AG09309 (cell line): ENCODE measurements around the gene SETBP1.

Source experiments
- DNase-seq: peaks from one replicate; pipeline ENCODE4 v3.0.0-alpha.2; 2010; ENCODE audit warnings: low read depth
- H3K4me3 ChIP-seq: 2 replicates; pipeline ENCODE4 v1.5.1; 2011; ENCODE audit warnings: mild to moderate bottlenecking, low read depth, low read length, moderate library complexity; ENCODE audit not compliant: control insufficient read depth
- CTCF ChIP-seq: IDR thresholded peaks from 2 replicates; pipeline ENCODE4 v1.5.1; 2011; ENCODE audit warnings: mild to moderate bottlenecking, low read depth, low read length, inconsistent platforms; ENCODE audit not compliant: insufficient read depth, control insufficient read depth; ENCODE audit errors: missing control alignments

The SETBP1 gene

GRCh38 chr18:44960580-44960979 is 279.9 kb downstream of the SETBP1 start:
- no peak for TF ChIP-seq CTCF
- no peak for DNase-seq
- no peak overlapping the region for H3K4me3 ChIP-seq

DNA sequence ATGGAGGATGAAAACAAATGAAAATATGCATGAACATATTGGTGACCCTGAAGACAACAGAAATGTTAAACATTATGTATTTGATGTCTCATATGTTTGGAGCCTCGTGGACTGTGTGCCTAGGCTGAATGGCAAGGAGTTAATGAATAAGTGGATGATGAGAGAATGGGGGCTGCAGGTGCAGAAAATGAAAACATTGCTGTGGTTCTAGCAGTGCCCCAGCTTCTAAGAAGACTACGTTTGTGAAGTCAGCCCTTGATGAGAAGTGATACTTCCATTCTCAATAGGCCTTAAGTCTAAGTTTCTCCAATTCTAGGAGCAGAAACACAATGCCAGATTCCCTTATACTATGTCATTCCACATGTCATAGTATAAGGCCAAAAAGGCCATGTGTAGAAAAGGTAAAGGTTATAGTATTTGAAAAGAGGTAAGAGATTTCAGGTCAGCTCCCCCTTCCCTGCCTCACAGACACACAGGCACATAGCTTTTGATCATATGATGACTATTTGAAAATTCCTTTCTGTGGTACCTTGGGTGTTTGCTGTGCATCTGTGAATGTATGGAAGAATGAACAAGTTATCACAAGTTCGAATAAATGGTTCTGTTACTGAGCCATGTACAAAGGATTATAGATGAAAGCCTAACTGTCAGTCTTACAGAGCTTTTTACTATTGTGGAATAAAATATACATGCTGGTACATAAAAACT is 280.8 kb downstream of the SETBP1 start:
- TF ChIP-seq CTCF = no peak
- H3K4me3 ChIP-seq = no peak overlapping the region
- no peak for DNase-seq

DNA sequence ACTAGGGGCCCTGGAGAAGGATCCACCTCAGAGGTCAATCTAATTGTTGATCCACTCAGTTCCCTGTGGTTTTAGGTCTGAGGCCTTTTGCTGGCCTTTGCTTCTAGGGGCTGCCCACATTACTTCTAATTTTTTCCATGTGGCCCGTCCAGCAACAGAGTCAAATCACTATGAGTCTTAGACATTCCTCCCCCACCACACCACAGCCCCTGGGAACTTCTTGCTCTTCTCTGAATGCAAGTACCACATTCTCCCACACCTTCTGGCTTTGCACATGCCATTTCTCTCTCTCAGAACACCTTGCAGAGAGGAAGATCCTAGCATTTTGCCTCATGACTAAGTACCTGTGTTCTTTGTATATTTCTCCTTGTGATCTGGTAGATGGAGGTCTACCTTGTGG is 286.9 kb downstream of the SETBP1 start:
- DNase-seq = no peak
- no peak overlapping the region for H3K4me3 ChIP-seq
- no peak for TF ChIP-seq CTCF

GRCh38 chr18:44968336-44968735 is 287.6 kb downstream of the SETBP1 start:
- no peak for TF ChIP-seq CTCF
- DNase-seq = no peak
- H3K4me3 ChIP-seq = no peak overlapping the region

DNA sequence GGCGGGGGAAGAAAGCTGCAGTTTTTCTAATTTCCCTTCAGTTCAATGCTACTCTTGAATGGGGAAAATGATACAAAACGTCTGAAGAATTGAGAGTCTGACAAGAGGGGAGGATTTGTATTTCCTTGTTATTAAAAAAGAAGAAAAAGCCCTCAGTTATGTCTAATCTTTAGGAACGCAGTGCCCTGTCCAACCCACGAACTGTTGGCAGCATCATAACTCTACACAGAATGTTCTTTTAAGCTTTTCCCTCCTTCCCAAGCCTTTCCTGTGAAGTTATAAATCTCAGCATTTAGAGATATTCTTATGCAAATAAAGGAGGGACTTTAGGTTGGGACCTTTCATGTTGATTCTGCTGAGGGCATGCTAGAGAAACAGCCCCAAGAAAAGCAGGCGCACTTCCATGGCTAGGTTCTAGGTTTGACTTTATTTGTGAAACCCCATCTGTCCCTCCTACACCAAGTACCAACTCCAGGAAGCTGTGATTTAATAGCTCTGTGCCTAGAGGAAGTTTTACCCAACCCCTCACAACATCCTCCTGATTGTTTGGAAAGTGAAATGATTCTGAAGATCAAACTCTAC is 288.6 kb downstream of the SETBP1 start:
- TF ChIP-seq CTCF = no peak
- H3K4me3 ChIP-seq = no peak overlapping the region
- no peak for DNase-seq

- peak; percentile 33 for TF ChIP-seq CTCF
- no peak for DNase-seq
- H3K4me3 ChIP-seq = no peak overlapping the region
Measured at GRCh38 chr18:44973282-44973681, 292.6 kb downstream of the SETBP1 start.
